Measurements from ENCODE around the gene RFX2.

GRCh38 chr19:5961969-5962945, 148.0 kb downstream of the RFX2 start:
- TF ChIP-seq CTCF (IDR thresholded peaks at IDR 0.05) (no peak), POLR2A (IDR thresholded peaks at IDR 0.05) (no peak), EP300 (IDR thresholded peaks at IDR 0.05) (peak in 1 of 2 donors; percentile 48)
